NCI-H446 treated with DMSO at 0.1 percent for 48 hours (cell line): ENCODE measurements around the gene FOLR3.
"Not testable (repeated sequence)": the region's sequence is repeated elsewhere in the genome, so short reads cannot be mapped to it uniquely, and the experiment has no call there.

Experiments used
- DNase-seq: peaks from one replicate; lab custom pipeline; 2025; lab: John Stamatoyannopoulos, UW

Gene FOLR3

GRCh38 chr11:72123117-72123653 lies 12.3 kb upstream of the FOLR3 start:
- no peak for DNase-seq

DNA sequence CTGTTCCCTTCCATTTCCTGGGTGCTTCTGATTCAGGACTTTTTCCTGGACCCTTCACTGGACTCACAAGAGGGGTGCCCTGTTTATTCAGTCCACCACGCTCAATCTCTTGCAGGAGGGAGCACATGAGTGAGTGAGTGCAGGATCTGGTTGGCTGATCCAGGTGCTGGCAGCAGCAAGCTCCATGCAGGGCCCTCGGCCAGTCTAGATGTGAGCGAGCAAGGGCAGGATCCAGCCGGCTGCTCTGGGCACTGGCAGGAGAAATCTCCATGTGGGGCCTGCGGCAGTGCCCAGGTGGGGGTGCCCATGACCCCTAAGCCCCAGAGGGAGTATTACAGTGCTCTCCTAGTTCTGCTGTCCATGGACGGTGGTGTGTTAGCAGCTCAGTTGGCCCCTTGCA lies 11.5 kb upstream of the FOLR3 start:
- DNase-seq: no peak

- no peak for DNase-seq
Observed at GRCh38 chr11:72125956-72126355, 9.6 kb upstream of the FOLR3 start.

- no peak for DNase-seq
Observed at GRCh38 chr11:72127923-72128322, 7.6 kb upstream of the FOLR3 start.

- no peak for DNase-seq
Observed at GRCh38 chr11:72129381-72129780, 6.1 kb upstream of the FOLR3 start.

DNA sequence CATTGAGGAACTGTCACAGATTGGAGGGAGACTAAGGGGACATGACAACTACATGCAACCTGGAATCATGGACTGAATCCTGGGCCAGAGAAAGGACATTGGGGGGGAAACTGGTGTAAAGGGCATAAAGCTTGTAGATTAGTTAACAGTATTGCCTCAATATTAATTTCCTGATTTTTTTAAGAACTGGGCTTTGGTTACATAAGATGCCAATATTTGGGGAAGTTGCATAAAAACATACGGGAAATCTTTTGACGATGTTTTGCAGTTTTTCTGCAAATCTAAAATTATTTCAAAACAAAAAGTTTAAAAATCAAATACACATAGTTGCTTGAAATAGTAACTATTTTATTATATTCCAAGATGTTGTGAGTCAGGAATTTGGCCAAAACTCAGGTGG lies 2.9 kb upstream of the FOLR3 start:
- DNase-seq: no peak

DNA sequence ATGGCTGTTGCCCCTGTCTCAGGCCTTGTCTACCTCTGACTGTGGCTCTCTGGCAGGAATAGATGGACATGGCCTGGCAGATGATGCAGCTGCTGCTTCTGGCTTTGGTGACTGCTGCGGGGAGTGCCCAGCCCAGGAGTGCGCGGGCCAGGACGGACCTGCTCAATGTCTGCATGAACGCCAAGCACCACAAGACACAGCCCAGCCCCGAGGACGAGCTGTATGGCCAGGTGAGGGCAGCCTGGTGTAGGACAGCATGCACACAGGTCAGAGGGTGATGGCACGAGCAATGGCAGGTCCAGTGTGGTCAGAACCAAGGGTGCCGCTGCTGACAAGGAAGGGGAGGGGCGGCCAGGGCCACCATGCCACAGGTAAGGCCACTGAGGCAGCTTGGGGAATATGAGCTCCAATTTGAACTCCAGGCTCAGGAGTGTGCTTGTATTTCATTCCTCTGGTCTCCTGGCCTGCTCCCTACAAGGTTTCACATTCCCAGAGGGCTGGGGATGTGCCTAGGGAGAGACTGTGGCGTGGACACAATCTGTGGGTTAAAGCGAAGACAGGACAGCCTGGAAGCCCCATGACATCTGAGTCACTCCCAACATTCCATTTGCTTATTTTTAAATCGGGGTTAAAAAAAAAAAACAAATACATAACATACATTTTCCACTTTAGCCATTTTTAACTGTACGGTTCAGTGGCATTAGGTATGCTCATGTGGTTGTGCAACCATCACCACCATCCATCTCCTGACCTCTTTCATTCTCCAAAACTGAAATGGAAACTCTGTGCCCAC lies 562 bp downstream of the FOLR3 start:
- DNase-seq: no peak

DNA sequence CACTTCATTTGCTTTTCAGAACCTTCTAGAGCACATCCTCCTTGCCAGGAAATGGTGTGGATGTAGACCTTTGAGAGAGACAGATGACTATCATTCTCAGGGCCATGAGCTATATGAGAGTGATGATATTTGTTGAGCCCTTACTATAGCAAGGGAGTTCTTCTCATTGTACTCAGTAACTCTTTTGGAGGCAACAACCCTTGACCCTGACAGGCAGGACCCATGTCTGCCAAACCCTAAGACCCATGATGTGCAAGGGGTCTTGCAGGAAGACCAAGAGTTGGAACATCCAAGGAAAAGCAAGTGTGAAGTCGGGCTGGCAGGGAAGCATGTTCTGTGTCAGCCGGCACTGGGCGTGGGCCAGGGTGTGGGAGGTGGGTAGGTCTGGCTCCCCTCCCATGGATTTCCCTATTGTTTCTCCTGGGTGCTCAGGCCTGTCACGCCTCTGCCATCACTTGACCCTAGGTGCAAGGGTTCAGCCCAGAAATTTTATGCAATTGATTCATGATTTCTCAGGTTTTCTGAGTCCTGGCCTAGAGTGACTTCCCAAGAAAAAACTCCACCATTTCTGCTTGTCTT lies 1.2 kb downstream of the FOLR3 start:
- DNase-seq: no peak

GRCh38 chr11:72138821-72139390 lies 3.4 kb downstream of the FOLR3 start:
- DNase-seq: no peak

DNA sequence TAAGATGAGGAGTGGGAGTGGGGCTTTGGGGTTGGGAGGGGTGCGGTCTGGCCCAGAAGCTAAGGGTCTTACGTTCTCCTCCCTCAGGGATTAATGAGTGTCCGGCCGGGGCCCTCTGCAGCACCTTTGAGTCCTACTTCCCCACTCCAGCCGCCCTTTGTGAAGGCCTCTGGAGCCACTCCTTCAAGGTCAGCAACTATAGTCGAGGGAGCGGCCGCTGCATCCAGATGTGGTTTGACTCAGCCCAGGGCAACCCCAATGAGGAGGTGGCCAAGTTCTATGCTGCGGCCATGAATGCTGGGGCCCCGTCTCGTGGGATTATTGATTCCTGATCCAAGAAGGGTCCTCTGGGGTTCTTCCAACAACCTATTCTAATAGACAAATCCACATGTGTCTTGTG lies 4.0 kb downstream of the FOLR3 start:
- DNase-seq: no peak

DNA sequence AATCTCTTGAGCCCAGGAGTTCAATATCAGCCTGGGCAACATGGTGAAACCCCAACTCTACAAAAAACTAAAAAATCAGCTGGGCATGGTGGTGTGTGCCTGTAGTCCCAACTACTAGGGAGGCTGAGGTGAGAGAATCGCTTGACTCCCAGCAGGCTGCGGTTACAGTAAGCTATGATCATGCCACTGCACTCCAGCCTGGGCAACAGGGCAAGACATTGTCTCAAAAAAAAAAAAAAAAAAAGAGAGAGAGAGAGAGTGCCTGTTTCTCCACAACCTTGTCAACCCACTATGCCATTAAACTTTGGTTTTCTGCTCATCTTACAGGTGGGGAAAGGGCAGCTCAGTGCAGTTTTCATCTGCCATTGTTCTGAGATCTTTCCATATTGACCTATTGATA lies 5.1 kb downstream of the FOLR3 start:
- DNase-seq: no peak

- no peak for DNase-seq
Observed at GRCh38 chr11:72141066-72141465, 5.5 kb downstream of the FOLR3 start.

GRCh38 chr11:72142086-72142485 lies 6.6 kb downstream of the FOLR3 start:
- not testable (repeated sequence) for DNase-seq

- not testable (repeated sequence) for DNase-seq
Observed at GRCh38 chr11:72142543-72142942, 7.0 kb downstream of the FOLR3 start.

DNA sequence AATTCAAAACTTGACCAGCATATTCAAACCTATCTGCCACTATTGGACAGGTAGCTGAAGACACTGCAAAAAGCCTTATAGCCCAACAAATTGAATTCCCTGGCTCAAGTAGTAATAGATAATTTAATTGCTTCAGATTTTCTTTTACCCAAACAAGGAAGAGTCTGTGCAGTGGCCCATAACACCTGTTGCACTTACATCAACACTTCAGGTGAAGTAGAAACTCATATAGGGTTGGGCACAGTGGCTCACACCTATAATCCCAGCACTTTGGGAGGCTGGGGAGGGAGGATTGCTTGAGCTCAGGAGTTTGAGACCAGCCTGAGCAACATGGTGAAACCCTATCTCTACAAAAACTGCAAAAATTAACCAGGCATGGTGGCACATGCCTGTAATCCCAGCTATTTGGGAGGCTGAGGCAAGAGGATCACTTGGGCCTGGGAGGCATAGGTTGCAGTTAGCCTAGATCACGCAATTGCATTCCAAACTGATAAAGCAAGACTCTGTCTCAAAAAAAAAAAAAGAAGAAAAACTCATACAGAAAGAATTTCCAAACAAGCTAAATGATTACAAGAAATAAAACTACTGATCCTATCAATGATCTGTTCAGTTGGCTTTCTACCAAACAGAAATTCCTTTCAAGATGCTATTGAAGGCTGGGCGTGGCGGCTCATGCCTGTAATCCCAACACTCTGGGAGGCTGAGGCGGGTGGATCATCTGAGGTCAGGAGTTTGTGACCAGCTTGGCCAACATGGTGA lies 9.5 kb downstream of the FOLR3 start:
- no peak for DNase-seq

DNA sequence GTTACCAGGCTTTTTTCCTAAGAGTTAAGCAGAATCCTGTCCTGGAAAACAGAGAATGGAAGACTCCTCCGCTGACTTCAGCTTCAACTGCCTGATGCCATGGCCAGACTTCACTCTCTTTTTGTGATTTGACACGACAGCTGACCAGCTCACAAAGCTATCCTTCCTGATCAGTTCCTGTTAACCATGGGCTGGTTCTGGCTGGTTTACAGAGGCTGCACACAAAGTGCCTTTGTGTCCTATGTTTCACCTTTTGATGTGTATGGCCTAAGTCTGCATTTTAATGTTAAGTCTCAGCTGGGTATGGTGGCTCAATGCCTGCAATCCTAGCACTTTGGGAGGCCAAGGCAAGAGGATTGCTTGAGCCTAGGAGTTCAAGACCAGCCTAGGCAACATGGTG lies 11.1 kb downstream of the FOLR3 start:
- DNase-seq: no peak

- no peak for DNase-seq
Observed at GRCh38 chr11:72150882-72151281, 15.4 kb downstream of the FOLR3 start.

GRCh38 chr11:72153874-72154273 lies 18.3 kb downstream of the FOLR3 start:
- DNase-seq: not testable (repeated sequence)

DNA sequence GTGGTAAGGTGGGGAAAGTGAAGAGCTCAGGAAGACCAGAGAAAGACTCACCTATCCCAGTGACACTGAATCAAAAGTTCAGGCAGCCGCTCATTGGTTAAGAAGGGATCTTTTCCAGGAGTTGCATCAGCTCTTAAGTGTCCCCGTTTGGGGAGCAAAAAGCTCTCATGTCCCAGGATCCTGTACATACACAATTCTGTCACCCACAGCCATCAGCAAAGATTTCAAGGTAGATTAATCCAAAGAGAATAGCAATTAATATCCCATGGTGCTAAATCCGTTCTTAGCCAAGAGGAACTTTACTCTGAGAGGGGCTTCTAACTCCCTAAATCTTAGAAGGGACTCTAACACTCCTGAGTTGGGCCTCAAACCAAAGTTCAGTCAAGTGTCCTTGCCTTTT lies 19.3 kb downstream of the FOLR3 start:
- DNase-seq: no peak

DNA sequence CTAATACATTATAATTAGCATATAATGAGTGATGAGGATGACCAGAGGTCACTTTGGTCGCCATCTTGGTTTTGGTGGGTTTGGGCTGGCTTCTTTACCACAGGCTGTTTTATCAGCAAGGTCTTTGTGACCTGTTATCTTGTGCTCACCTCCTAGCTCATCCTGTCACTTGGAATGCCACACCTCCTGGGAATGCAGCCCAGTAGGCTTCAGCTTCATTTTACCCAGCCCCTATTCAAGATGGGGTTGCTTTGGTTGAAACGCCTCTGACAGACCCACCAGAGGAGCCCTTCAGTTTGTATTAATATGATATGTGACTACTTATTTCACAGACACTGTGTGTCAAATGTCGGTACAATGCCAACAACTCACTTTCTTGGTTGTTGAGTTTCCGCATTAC lies 20.2 kb downstream of the FOLR3 start:
- DNase-seq: no peak

- DNase-seq: no peak
Observed at GRCh38 chr11:72157131-72157530, 21.6 kb downstream of the FOLR3 start.

GRCh38 chr11:72160319-72160718 lies 24.8 kb downstream of the FOLR3 start:
- no peak for DNase-seq
